ENCODE results near the gene TM7SF2. TPM values are rescaled to one million over a fixed set of nuclear protein-coding genes. Genes with fewer than 3 reads are reported as not detected.

The TM7SF2 gene
- total RNA-seq, 6 donors from 2014 or later = 36.8 to 82.7 (median 45.5) TPM

DNA sequence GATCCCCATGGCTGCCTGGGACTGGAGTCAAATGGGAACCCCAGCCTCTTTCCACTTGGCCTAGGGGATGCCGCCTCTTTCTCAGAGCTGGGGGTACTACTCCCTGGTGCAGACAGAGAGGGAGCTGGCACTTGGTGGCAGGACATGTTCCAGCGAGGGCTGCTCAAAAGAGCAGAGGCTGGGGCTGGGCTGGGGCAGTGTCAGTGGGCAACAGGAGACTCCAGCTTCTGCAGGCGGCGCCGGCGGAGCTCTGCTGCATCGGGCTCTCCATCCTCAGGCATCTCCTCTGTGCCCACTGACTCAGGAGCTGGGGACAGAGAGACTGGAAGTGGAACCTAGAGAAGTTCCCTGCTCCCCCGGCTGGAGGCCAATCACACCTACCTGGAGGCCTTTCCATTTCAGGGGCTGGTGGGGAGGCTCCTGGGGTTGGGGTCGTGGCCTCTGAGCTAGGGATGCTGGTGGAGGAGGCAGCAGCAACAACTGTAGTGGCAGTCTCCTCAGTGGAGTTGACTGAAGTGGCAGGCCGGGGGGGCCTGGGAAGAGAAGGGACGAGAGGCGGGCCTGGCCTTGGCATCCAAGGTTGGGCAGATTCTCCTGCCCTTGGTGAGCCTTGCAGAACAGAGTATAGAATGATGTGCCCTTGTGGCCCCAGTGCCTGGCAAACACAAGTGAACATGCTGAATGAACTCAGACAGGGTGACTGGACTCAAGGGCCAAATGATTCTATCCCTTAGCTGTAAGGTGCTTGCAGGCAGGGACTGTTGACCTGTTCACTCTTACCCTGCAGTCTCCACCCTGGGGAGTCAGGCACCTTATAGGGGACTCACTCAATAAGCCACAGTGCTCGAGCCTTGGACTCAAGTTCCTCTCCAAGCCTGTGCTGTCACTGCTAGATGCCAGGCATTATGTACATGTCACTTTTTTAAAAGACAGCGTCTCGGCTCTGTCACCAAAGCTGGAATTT lies 16.8 kb downstream of the TM7SF2 start:
- no peak for DNase-seq
- WGBS, 2 donors = 90 to 92% methylated on average over 9 to 15 of the region's 15 CpGs
- Histone ChIP-seq H3K4me3 (no peak overlapping the region), H3K9me3 (no peaks in the 10 kb centered on the region), H3K27ac (no peak overlapping the region), H3K36me3 (peaks cover 45 to 89% (median 83%) of the 10 kb centered on the region in 4 donors), H3K27me3 (no peaks in the 10 kb centered on the region), H3K4me1 (peaks cover 13 to 16% (median 14%) of the 10 kb centered on the region in 4 donors)
- ATAC-seq (ENCODE audit: low FRiP score in 2 of 2) = no peak
- TF ChIP-seq, protein P1, sequence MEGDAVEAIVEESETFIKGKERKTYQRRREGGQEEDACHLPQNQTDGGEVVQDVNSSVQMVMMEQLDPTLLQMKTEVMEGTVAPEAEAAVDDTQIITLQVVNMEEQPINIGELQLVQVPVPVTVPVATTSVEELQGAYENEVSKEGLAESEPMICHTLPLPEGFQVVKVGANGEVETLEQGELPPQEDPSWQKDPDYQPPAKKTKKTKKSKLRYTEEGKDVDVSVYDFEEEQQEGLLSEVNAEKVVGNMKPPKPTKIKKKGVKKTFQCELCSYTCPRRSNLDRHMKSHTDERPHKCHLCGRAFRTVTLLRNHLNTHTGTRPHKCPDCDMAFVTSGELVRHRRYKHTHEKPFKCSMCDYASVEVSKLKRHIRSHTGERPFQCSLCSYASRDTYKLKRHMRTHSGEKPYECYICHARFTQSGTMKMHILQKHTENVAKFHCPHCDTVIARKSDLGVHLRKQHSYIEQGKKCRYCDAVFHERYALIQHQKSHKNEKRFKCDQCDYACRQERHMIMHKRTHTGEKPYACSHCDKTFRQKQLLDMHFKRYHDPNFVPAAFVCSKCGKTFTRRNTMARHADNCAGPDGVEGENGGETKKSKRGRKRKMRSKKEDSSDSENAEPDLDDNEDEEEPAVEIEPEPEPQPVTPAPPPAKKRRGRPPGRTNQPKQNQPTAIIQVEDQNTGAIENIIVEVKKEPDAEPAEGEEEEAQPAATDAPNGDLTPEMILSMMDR (IDR thresholded peaks at IDR 0.05) = no peak
- no peak for TF ChIP-seq POLR2A (IDR thresholded peaks at IDR 0.05)
- TF ChIP-seq EP300 (IDR thresholded peaks at IDR 0.05) = no peak
- no peak for TF ChIP-seq POLR2AphosphoS5 (IDR thresholded peaks at IDR 0.05)

GRCh38 chr11:65129649-65130441 lies 18.2 kb downstream of the TM7SF2 start:
- Histone ChIP-seq H3K27ac (no peak overlapping the region), H3K27me3 (no peaks in the 10 kb centered on the region), H3K9me3 (no peaks in the 10 kb centered on the region), H3K4me3 (no peak overlapping the region), H3K36me3 (peaks cover 45 to 80% (median 78%) of the 10 kb centered on the region in 4 donors), H3K4me1 (peaks cover 15 to 22% (median 18%) of the 10 kb centered on the region in 4 donors)
- DNase-seq (no peak), ATAC-seq (ENCODE audit: low FRiP score in 2 of 2) (no peak)
- TF ChIP-seq POLR2AphosphoS5 (IDR thresholded peaks at IDR 0.05) (no peak), POLR2A (IDR thresholded peaks at IDR 0.05) (no peak), EP300 (IDR thresholded peaks at IDR 0.05) (no peak)
- TF ChIP-seq, protein P1 (IDR thresholded peaks at IDR 0.05) = no peak
- WGBS, 2 donors = 92 to 95% methylated on average over 5 to 10 of the region's 13 CpGs

DNA sequence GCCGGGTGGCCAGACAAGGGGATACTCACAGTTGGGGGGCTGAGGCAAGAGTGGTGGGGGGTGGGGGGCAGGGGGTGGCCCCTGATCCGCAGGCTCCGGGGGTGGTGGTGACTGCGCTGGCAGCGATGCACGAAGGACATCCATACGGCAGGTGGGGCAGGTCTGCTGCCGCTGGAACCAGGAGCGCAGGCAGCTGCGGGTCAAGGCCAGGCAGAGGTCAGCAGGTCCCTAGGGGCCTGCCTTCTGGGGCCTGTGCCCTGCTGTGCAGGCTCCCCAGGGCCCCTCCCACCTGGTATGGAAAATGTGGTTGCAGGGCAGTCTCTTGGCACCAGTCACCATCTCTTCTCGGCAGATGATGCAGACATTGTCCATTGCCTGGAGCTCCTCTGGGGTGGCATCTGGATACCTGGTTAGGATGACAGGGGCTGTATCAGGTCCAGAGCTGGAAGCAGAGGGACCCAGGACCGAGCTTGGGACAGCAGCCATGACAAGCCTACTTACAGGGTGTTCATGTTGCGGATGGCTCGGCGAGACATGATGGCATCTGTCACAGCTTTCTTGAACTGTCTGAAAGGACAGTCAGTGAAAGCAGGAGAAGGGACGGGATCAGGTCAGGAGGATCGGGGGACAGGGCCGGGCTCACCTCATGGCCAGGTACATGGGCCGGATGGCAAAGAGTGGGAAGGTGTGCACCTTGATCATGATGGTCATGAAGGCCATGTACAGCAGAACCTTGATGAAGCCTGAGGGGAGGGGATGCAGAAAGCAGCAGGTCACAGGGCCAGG lies 19.2 kb downstream of the TM7SF2 start:
- no peaks in the 10 kb centered on the region for H3K9me3 ChIP-seq
- H3K4me1 ChIP-seq = peaks cover 20 to 30% (median 25%) of the 10 kb centered on the region in 4 donors
- DNase-seq (no peak), ATAC-seq (ENCODE audit: low FRiP score in 2 of 2) (no peak)
- WGBS, 2 donors = 90% methylated on average over 12 to 19 of the region's 19 CpGs
- TF ChIP-seq POLR2AphosphoS5 (IDR thresholded peaks at IDR 0.05) (no peak), POLR2A (IDR thresholded peaks at IDR 0.05) (no peak), EP300 (IDR thresholded peaks at IDR 0.05) (no peak)
- TF ChIP-seq, protein P1 (IDR thresholded peaks at IDR 0.05) = no peak
- H3K4me3 ChIP-seq = no peak overlapping the region
- peaks cover 43 to 71% (median 68%) of the 10 kb centered on the region in 4 donors for H3K36me3 ChIP-seq
- no peaks in the 10 kb centered on the region for H3K27me3 ChIP-seq
- H3K27ac ChIP-seq = no peak overlapping the region

DNA sequence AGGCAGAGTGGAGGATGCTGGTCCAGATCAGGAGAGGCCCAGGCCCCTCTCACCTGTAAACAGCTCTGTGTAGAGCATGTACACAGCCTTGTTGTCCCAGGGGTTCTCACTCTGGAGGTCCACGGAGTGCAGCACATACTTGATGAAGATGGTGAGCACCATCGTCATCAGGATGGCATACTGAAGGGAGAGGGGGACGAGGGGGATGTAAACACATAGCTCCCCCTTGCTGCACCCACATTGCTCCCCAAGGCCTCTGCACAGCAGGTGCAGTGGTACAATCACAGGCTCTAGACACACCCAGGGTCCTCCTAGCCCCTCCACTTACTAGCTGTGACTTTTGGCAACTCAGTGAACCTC lies 19.7 kb downstream of the TM7SF2 start:
- DNase-seq (no peak), ATAC-seq (ENCODE audit: low FRiP score in 2 of 2) (no peak)
- peaks cover 24 to 33% (median 27%) of the 10 kb centered on the region in 4 donors for H3K4me1 ChIP-seq
- no peak overlapping the region for H3K27ac ChIP-seq
- peaks cover 37 to 65% (median 63%) of the 10 kb centered on the region in 4 donors for H3K36me3 ChIP-seq
- H3K4me3 ChIP-seq = no peak overlapping the region
- TF ChIP-seq POLR2AphosphoS5 (IDR thresholded peaks at IDR 0.05) (no peak), POLR2A (IDR thresholded peaks at IDR 0.05) (no peak), EP300 (IDR thresholded peaks at IDR 0.05) (no peak)
- TF ChIP-seq, protein P1 (IDR thresholded peaks at IDR 0.05) = no peak
- 85 to 97% methylated on average over 3 of the region's 3 CpGs for WGBS, 2 donors
- H3K9me3 ChIP-seq = no peaks in the 10 kb centered on the region
- H3K27me3 ChIP-seq = no peaks in the 10 kb centered on the region

All from upper lobe of left lung (tissue), 6 donors.